Hepatic stellate cell (primary cell): ENCODE measurements around the gene RABAC1.
"Not testable (repeated sequence)": the region's sequence is repeated elsewhere in the genome, so short reads cannot be mapped to it uniquely, and the experiment has no call there.

Experiments used
- DNase-seq: peaks from one replicate; pipeline ENCODE4 v3.0.0; 2011; ENCODE audit warnings: low spot score

Gene RABAC1, protein sequence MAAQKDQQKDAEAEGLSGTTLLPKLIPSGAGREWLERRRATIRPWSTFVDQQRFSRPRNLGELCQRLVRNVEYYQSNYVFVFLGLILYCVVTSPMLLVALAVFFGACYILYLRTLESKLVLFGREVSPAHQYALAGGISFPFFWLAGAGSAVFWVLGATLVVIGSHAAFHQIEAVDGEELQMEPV

DNA sequence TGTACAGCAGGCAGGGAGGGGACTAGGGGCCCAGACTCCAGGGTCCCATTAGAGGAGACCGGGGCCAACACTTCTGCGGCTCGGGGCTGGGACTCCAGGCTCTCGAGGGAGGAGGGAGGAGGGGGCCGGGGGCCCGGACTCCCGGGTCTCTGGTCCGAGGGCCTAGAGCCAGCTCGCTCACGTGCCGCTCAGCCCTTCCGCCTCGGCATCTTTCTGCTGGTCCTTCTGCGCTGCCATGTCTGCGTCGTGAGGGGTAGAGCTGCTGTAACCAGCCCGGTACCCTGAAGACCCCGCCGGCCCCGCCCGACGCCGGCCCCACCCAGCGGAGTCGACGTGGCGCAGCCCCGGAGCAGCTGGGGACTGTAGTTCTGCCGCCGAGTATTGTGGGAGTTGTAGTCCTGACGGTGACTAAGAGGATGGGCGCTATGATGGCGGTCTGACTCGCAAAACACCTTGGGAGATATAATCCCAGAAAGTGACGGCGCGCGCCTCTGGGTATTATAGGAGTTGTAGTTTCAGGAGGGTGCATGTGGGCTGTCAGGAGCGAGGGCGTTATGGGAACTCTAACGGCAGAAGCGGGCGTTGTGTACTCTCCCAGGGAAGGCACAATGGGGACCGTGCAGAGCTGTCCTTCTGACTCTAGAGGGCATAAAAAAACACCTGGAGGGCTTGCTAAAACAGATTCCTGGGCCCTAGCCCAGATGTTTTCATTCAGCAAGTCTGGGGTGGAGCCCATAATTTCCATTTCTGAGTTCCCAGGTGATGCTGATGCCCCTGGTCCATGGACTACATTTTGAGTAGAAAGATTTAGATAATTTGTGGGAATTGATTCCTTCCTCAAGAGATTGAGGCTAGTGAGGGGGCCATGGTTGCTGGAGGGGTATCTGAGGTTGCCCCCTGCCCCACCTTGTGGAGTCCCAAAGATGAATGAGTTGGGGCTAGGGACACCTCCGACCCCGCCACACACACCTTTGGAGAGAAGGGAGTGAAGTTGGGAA lies at the start of gene RABAC1:
Gene RABAC1, minus strand, starts transcription at position 266 of the 998 bp plus-strand sequence. Its CDS starts 29 bp downstream, at position 237.
- peak; percentile 98 for DNase-seq

DNA sequence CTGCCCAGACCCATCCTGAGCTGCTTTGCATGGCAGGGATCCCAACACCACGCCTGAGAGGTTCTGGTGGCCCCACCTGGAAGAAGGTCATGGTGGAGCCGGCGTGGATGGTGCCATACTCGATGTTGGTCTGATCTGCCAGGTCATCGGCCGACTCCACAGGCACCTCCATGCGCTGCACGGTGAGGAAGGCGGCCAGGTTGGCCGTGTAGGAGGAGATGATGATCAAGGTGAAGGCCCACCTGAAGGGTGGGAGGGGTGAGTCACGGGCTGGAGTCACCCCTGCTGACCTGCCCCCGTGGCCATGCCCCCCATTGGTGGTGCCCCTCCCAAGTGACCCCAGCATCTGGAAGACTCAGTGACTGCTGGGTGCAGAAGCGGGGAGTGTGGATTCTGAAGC lies 47.4 kb upstream of the RABAC1 start:
- no peak for DNase-seq

DNA sequence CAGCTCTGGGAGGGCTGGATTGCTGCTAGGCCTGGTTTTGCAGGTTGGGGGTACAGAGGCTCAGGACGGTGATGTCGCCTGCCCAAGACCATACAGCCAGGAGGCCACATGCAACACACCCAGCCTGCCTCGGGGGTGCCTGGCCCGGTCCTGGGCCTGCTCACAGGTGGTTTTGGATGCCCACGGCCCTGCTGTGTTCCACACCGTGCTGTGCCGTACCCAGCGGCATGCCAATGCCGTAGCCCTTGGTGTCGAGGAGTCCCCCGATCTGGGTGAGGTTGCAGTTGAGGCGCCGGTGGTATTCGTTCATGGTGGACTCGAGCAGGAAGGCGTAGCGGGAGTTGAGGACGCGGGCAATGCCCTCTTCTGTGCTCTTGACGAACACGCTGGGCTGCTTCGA lies 46.4 kb upstream of the RABAC1 start:
- DNase-seq = no peak

DNA sequence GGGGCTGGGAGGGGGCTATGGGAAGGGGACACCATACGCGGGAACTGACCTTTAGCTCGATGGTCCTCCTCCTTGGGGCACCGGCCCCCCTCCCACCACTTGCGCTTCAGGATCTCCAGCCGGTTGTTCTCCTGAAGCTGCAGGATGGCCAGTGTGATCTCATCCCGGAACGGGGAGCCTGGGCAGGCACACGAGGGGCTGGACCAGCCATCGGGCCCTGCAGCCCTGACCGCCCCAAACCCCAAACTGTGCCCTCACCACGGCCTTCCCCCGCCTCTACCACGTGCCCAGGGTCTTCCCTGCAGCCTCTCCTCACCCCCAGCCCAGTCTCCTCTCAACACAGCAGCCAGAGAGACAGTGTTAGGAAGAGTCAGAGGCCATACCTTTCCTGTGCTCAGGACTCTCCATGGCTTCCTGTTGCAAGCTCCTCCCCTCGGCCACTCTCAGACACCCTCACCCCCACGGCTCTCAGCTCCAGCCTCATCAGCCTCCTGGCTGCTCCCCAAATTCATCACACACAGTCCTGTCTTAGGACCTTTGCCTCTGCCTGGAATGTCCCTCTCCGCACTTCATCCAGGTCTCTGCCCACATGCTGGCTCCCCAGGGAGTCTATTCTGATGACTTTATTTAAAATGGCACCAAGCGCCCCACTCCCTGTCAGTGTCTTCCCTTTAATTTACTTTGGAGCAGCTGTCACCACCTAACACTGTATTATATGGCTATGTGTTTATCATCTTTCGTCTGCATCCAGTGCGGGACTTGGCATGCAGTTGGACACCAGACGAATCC lies 44.6 kb upstream of the RABAC1 start:
- no peak for DNase-seq

DNA sequence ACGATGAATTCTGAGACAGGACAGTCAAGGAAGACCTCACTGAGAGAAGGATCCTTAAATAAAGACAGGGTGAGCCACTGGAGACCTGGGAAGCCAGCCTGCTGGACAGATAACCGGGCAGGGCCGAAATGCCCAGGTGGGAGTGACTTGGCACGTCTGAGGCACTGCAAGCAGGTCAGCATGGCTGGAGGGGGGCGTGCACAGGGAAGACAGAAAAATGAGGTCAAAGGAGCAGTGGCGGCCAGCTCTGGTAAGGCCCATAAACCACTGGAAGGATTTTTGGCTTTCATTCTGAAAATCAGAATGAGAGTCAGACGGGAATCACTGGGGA lies 40.7 kb upstream of the RABAC1 start:
- DNase-seq = no peak

- no peak for DNase-seq
Observed at GRCh38 chr19:41999071-41999877, 40.2 kb upstream of the RABAC1 start.

GRCh38 chr19:41998246-41999020 lies 39.3 kb upstream of the RABAC1 start:
- DNase-seq = peak; percentile 71

DNA sequence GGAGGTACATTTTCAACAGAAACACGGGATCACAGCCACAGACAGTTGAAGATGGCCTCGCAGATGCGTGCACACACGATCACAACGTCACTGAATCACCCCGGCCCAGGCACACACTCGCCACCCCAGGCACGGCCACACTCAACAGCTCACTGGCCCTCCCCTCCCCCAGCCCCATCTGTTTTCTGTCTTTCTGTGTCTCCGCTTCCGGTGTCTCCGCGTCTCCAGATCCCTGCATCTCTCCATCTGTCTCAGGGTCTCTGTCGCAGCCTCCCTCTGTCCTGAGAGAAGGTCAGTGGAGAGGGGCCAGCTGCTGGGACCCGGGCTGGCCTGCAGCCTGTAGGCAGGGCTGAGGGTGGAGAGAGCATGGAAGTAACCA lies 38.7 kb upstream of the RABAC1 start:
- no peak for DNase-seq

GRCh38 chr19:41997121-41997850 lies 38.2 kb upstream of the RABAC1 start:
- peak; percentile 86 for DNase-seq

- DNase-seq = no peak
Observed at GRCh38 chr19:41995959-41996797, 37.1 kb upstream of the RABAC1 start.

- DNase-seq = no peak
Observed at GRCh38 chr19:41994994-41995958, 36.2 kb upstream of the RABAC1 start.

GRCh38 chr19:41994521-41994971 lies 35.4 kb upstream of the RABAC1 start:
- no peak for DNase-seq

DNA sequence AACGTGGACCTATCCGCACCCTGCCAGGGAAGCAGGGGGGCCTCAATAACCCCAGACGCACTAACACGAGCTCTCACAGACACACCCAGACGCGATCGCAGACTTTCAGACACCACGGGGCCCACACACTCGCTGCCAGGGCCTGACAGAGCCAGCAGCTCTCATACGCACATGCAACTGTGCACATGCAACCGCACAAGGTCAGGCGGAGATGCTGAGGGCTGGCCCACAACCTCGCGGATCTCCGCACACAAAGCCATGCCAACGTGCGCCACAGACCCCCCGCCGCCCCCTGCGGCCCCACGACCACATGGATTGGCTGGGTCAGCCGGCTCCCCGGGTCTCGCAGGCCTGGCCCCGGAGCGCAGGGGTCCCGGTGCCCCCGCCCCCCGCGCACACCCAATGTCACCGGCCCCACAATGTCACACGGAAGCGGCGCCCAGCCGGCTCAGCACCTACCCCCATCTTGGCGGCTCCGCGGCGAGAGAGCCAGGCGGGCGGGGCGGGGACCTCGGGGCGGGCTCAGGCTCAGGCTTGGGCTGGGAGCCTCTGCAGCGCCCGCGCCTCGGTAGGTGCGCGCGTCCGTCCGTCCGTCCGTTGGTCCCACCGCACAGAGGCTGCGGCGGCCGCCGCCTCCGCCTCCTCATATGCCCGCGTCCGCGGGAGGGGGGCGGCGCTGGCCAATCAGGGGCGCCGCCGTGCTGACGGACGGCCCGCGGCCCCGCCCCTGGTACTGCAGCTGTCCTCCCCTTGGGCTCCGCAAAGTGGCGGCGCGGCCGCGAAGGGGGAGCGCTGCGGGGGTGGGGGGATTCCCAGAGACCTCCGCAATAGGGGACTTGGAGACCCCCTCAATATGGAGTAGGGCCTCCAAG lies 34.7 kb upstream of the RABAC1 start, which contains the start of gene ATP1A3:
Gene ATP1A3, minus strand, starts transcription at position 619 of the 872 bp plus-strand sequence. Its CDS starts 154 bp downstream, at position 465.
- DNase-seq = peak; percentile 87

DNA sequence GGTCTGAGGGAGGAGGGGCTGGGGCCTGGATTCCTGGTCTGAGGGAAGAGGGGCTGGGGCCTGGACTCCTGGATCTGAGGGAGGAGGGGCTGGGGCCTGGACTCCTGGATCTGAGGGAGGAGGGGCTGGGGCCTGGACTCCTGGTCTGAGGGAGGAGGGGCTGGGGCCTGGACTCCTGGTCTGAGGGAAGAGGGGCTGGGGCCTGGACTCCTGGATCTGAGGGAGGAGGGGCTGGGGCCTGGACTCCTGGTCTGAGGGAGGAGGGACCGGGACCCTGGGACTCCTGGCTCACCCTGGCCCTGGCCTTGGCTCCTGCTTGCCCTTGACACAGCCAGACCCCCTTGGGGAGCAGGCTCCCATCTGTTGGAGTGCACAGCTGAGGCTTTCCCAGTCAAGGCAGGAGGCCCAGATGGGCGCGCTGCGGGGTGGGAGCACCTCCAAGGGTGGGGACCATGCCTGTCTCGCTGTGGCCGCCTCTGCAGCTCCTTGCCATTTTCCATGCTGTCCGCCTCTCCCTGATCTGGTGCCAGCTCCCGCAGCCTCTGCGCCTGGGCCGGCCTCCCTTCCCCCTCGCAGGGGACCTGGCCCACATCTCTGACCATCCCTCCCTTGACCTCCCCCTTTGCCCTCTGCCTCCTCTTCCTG lies 32.9 kb upstream of the RABAC1 start:
- DNase-seq = not testable (repeated sequence)

GRCh38 chr19:41991025-41991424 lies 31.9 kb upstream of the RABAC1 start:
- DNase-seq = no peak

DNA sequence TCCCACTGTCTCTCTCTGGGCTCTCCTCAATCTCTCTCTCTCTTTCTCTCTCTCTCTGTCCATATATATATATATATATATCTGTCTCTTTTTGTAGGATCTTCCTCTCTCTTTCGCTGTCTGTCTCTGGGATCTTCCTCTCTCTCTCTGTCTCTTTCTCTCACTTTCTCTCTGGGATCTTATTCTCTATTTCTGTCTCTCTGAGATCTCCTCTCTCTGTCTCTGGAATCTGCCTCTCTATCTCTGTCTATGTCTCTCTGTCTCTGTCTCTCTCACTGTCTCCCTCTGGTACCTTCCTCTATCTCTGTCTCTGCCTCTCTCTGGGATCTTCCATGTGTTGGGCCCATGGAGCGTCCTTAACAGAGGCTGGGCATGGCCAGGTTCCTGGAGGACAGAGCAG lies 31.5 kb upstream of the RABAC1 start:
- DNase-seq = no peak
